ENCODE measurements around the gene TINAGL1. TPM values are rescaled to one million over a fixed set of nuclear protein-coding genes. Genes with fewer than 3 reads are reported as not detected.

The TINAGL1 gene
- polyA plus RNA-seq, 2 of the 4 experiments (the other 2 are of a cell fraction) = 0.22 to 0.88 TPM

GRCh38 chr1:31532173-31532572 is 44.1 kb upstream of the TINAGL1 start:
- WGBS (ENCODE audit: missing lambda C conversion rate) = 61% methylated on average over 1 of the region's 1 CpG
- no peak overlapping the region for H3K27ac ChIP-seq
- no peak for ATAC-seq
- H3K4me1 ChIP-seq = peaks cover 9% of the 10 kb centered on the region; the same call in 2 of the 3 replicates
- no peak overlapping the region for H3K4me3 ChIP-seq
- ChIA-PET CTCF (interaction anchor here (0.8 to 2.2 kb wide), 2 partner anchors 17 to 110 kb away, joined by 3 to 5 read pairs; no protein-coding TSS in a partner anchor), POLR2A (no interaction called here)
- TF ChIP-seq ZC3H11A (IDR thresholded peaks at IDR 0.05) = no peak
- no peak for TF ChIP-seq MAZ (IDR thresholded peaks at IDR 0.05; ENCODE audit: borderline replicate concordance, low read depth, low read length)
- TF ChIP-seq EHF (CRISPR knock-in tag; IDR thresholded peaks at IDR 0.05) = no peak
- no peak for TF ChIP-seq NFE2L2 (conservative IDR thresholded peaks at IDR 0.05; ENCODE audit: low read length)
- DNase-seq (ENCODE audit: low read depth in 1 of 2, low spot score in 1 of 2) = no peak
- no peak for FAIRE-seq
- no peak overlapping the region for H3K4me2 ChIP-seq
- H3K9me3 ChIP-seq = no peaks in the 10 kb centered on the region

- Histone ChIP-seq H3K4me2 (no peak overlapping the region), H3K4me3 (no peak overlapping the region), H3K9me3 (no peaks in the 10 kb centered on the region), H3K27ac (no peak overlapping the region), H3K4me1 (peaks cover 9% of the 10 kb centered on the region; the same call in 2 of the 3 replicates)
- 71% methylated on average over 7 of the region's 7 CpGs for WGBS (ENCODE audit: missing lambda C conversion rate)
- POLR2A ChIA-PET = no interaction called here
- TF ChIP-seq POLR2A (IDR thresholded peaks at IDR 0.05; ENCODE audit: low read length) (no peak), HOXA7 (CRISPR knock-in tag; IDR thresholded peaks at IDR 0.05) (no peak), BCL3 (IDR thresholded peaks at IDR 0.05) (no peak), CHD2 (IDR thresholded peaks at IDR 0.05; ENCODE audit: low read length, partially characterized antibody) (no peak), TP53 (CRISPR knock-in tag; IDR thresholded peaks at IDR 0.05) (no peak), JUNB (IDR thresholded peaks at IDR 0.05) (no peak), PHF8 (IDR thresholded peaks at IDR 0.05; ENCODE audit: borderline replicate concordance, low read depth) (no peak), HMGXB4 (CRISPR knock-in tag; IDR thresholded peaks at IDR 0.05; ENCODE audit: borderline replicate concordance) (no peak), CTCF (IDR thresholded peaks at IDR 0.05) (no peak), EP300 (IDR thresholded peaks at IDR 0.05) (no peak), ELK1 (IDR thresholded peaks at IDR 0.05; ENCODE audit: low read depth, low read length) (no peak), SMC3 (IDR thresholded peaks at IDR 0.05) (no peak), ZC3H11A (IDR thresholded peaks at IDR 0.05) (no peak)
- FAIRE-seq (no peak), DNase-seq (ENCODE audit: low read depth in 1 of 2, low spot score in 1 of 2) (no peak), ATAC-seq (no peak)
- CTCF ChIA-PET = interaction anchor here (1.2 to 4.6 kb wide), 2 partner anchors 13 to 114 kb away, joined by 3 to 28 read pairs; no protein-coding TSS in a partner anchor
Observed at GRCh38 chr1:31535561-31535960, 40.8 kb upstream of the TINAGL1 start.

- Histone ChIP-seq H3K27ac (no peak overlapping the region), H3K4me2 (no peak overlapping the region), H3K4me1 (no peaks in the 10 kb centered on the region), H3K4me3 (no peak overlapping the region), H3K9me3 (peaks cover 3% of the 10 kb centered on the region; the same call in 2 of the 3 replicates)
- no peak for DNase-seq (ENCODE audit: low read depth in 1 of 2, low spot score in 1 of 2)
- TF ChIP-seq ZC3H11A (IDR thresholded peaks at IDR 0.05) = no peak
- TF ChIP-seq MAZ (IDR thresholded peaks at IDR 0.05; ENCODE audit: borderline replicate concordance, low read depth, low read length) = no peak
- no peak for TF ChIP-seq CHD4 (IDR thresholded peaks at IDR 0.05; ENCODE audit: borderline replicate concordance)
- TF ChIP-seq MAFK (IDR thresholded peaks at IDR 0.05; ENCODE audit: partially characterized antibody) = no peak
- TF ChIP-seq CBX2 (IDR thresholded peaks at IDR 0.05; ENCODE audit: borderline replicate concordance, low read depth) = no peak
- no peak for TF ChIP-seq POLR2AphosphoS2 (conservative IDR thresholded peaks at IDR 0.05; ENCODE audit: low read length)
- TF ChIP-seq ZSCAN20 (CRISPR knock-in tag; IDR thresholded peaks at IDR 0.05) = no peak
- TF ChIP-seq PBX3 (IDR thresholded peaks at IDR 0.05) = no peak
- no peak for TF ChIP-seq MYC (IDR thresholded peaks at IDR 0.05; ENCODE audit: borderline replicate concordance, low read length)
- no peak for TF ChIP-seq EHF (CRISPR knock-in tag; IDR thresholded peaks at IDR 0.05)
- TF ChIP-seq CTCF (IDR thresholded peaks at IDR 0.05) = no peak
- TF ChIP-seq RNF2 (IDR thresholded peaks at IDR 0.05; ENCODE audit: borderline replicate concordance, low read depth) = no peak
- no peak for TF ChIP-seq HOXA7 (CRISPR knock-in tag; IDR thresholded peaks at IDR 0.05)
- ChIA-PET CTCF (interaction anchor here (4.6 kb wide), 1 partner anchor 9 kb away, joined by 28 read pairs; no protein-coding TSS in a partner anchor), POLR2A (no interaction called here)
- ATAC-seq = no peak
- WGBS (ENCODE audit: missing lambda C conversion rate) = 100% methylated on average over 3 of the region's 3 CpGs
- no peak for FAIRE-seq
Observed at GRCh38 chr1:31539329-31539728, 37.0 kb upstream of the TINAGL1 start.
